CD14-positive monocyte (primary cell): Measurements from ENCODE around the gene BAX. TPM values are rescaled to one million over a fixed set of nuclear protein-coding genes. Genes with fewer than 3 reads are reported as not detected.

ENCODE experiments used
- DNase-seq, 3 donors: peaks; one replicate each; pipeline ENCODE4 v3.0.0-alpha.2; 2011 to 2022
- H2AFZ ChIP-seq: 2 replicates; pipeline ENCODE4 v1.6.0; 2012; ENCODE audit warnings: mild to moderate bottlenecking, low read depth, low read length, inconsistent platforms; ENCODE audit not compliant: insufficient read depth, poor library complexity, severe bottlenecking
- H3K27ac ChIP-seq, 2 donors: 1 replicate in 1 of 2; 2 replicates in 1 of 2; pipeline ENCODE4 v1.5.1; 2012 to 2013; ENCODE audit warnings: low read length in 2 of 2, control low read depth in 1 of 2, inconsistent platforms in 1 of 2, low read depth in 1 of 2, mild to moderate bottlenecking in 1 of 2
- H3K27me3 ChIP-seq, 2 donors: one replicate each; pipeline versions ENCODE4 v1.6.0 to v1.6.1; 2011 to 2013; ENCODE audit warnings: low read length in 2 of 2; ENCODE audit not compliant: control insufficient read depth in 2 of 2, insufficient read depth in 2 of 2
- H3K36me3 ChIP-seq, 2 donors: replicated peaks in 1 of 2; 1 replicate in 1 of 2; 2 replicates in 1 of 2; pipeline versions ENCODE4 v1.5.1 to v1.6.1; 2012 to 2013; ENCODE audit warnings: low read length in 2 of 2, control low read depth in 1 of 2, inconsistent platforms in 1 of 2, mild to moderate bottlenecking in 1 of 2; ENCODE audit not compliant: insufficient read depth in 2 of 2, control insufficient read depth in 1 of 2
- H3K4me1 ChIP-seq, 2 donors: 1 replicate in 1 of 2; 2 replicates in 1 of 2; pipeline versions ENCODE4 v1.5.1 to v1.6.1; 2012 to 2013; ENCODE audit warnings: low read length in 2 of 2, control low read depth in 1 of 2, inconsistent platforms in 1 of 2, mild to moderate bottlenecking in 1 of 2, moderate library complexity in 1 of 2; ENCODE audit not compliant: insufficient read depth in 2 of 2, control insufficient read depth in 1 of 2
- H3K4me2 ChIP-seq: replicated peaks from 2 replicates; pipeline ENCODE3; 2012; ENCODE audit warnings: low read length, moderate library complexity, mild to moderate bottlenecking; ENCODE audit not compliant: poor library complexity, severe bottlenecking; ENCODE audit errors: extremely low read depth
- H3K4me3 ChIP-seq, 3 experiments: fragments of 200-600 bp in 1 of 3; sonication (generic) in 1 of 3; replicated peaks in 1 of 3; 1 replicate in 2 of 3; 2 replicates in 1 of 3; pipeline ENCODE4 v1.5.1; 2011 to 2013; ENCODE audit warnings: low read length in 3 of 3, mild to moderate bottlenecking in 3 of 3, control low read depth in 2 of 3, low read depth in 2 of 3, inconsistent platforms in 1 of 3, moderate library complexity in 1 of 3
- H3K79me2 ChIP-seq: 2 replicates; pipeline ENCODE4 v1.6.0; 2012; ENCODE audit warnings: mild to moderate bottlenecking, control low read depth, inconsistent platforms, low read length, moderate library complexity; ENCODE audit not compliant: insufficient read depth
- H3K9ac ChIP-seq: 2 replicates; pipeline ENCODE4 v1.6.0; 2017; ENCODE audit warnings: low read length, mild to moderate bottlenecking; ENCODE audit not compliant: insufficient read depth, poor library complexity, severe bottlenecking
- H3K9me3 ChIP-seq, 2 donors: replicated peaks in 1 of 2; 1 replicate in 1 of 2; 2 replicates in 1 of 2; pipeline versions ENCODE4 v1.5.1 to v1.6.1; 2012 to 2013; ENCODE audit warnings: low read length in 2 of 2, control low read depth in 1 of 2; ENCODE audit not compliant: control insufficient read depth in 1 of 2, insufficient read depth in 1 of 2
- H4K20me1 ChIP-seq: 2 replicates; pipeline ENCODE4 v1.6.0; 2012; ENCODE audit warnings: mild to moderate bottlenecking, low read length, control low read depth, moderate library complexity; ENCODE audit not compliant: insufficient read depth
- H3K27ac Mint-ChIP-seq, 7 donors: one replicate each; pipeline ENCODE4 v1.8.0; 2020; ENCODE audit warnings: mild to moderate bottlenecking in 7 of 7, mixed read lengths in 7 of 7, moderate library complexity in 6 of 7, inconsistent platforms in 2 of 7
- H3K27me3 Mint-ChIP-seq, 3 donors: one replicate each; pipeline ENCODE4 v1.8.0; 2021 to 2022; ENCODE audit warnings: low read depth in 3 of 3, mild to moderate bottlenecking in 3 of 3, mixed read lengths in 3 of 3, moderate library complexity in 3 of 3, inconsistent platforms in 1 of 3
- H3K36me3 Mint-ChIP-seq, 2 donors: one replicate each; pipeline ENCODE4 v1.8.0; 2020; ENCODE audit warnings: mixed read lengths in 2 of 2, inconsistent platforms in 1 of 2, mild to moderate bottlenecking in 1 of 2
- H3K4me1 Mint-ChIP-seq: one replicate; pipeline ENCODE4 v1.8.0; 2020; ENCODE audit warnings: mild to moderate bottlenecking, mixed read lengths
- H3K4me3 Mint-ChIP-seq, 2 donors: one replicate each; pipeline ENCODE4 v1.8.0; 2020; ENCODE audit warnings: mild to moderate bottlenecking in 2 of 2, mixed read lengths in 2 of 2, moderate library complexity in 1 of 2
- H3K9me3 Mint-ChIP-seq, 7 donors: one replicate each; pipeline ENCODE4 v1.8.0; 2020 to 2022; ENCODE audit warnings: mixed read lengths in 7 of 7, mild to moderate bottlenecking in 6 of 7, moderate library complexity in 6 of 7, inconsistent platforms in 2 of 7
- WGBS: methylation state at CpG from one replicate; pipeline ENCODE4 v1.1.5; 2013; ENCODE audit warnings: missing lambda C conversion rate; ENCODE audit not compliant: insufficient coverage; 5-methylcytosine and 5-hydroxymethylcytosine counted together
- intact Hi-C, 2 donors: fragments of 100-400 bp; cut with micrococcal nuclease; formaldehyde crosslinking; loops; one replicate each; pipeline versions ENCODE4 v1.15.0 to v1.15.1; 2023
- polyA plus RNA-seq, 3 donors: library from polyadenylated mRNA; depleted of rRNA in 1 of 3; unstranded in 2 of 3; stranded (reverse) in 1 of 3; fragments of 300-500 nt in 2 of 3; fragments of >200 nt in 1 of 3; fragmentation: Illumina TruSeq in 2 of 3; gene quantifications; 1 replicate in 2 of 3; 2 replicates in 1 of 3; pipeline ENCODE4 v1.2.3, GENCODE V29; 2012 to 2021
- small RNA-seq: library from RNA; depleted of rRNA; stranded (forward); fragments of <200 nt; gene quantifications from one replicate; pipeline ENCODE3, GENCODE V24; 2012; ENCODE audit warnings: low read depth; ENCODE audit not compliant: insufficient read length
- TF ChIP-seq, protein P1 (sequence below): fragments of 200-600 bp; IDR thresholded peaks from one replicate; pipeline ENCODE4 v1.8.0; 2022; ENCODE audit warnings: antibody characterized with exemption, mild to moderate bottlenecking

Gene BAX
- polyA plus RNA-seq, 3 donors: 69.2 to 135 (median 80.5) TPM

GRCh38 chr19:49010453-49010852, 55.8 kb downstream of the BAX start:
- Histone ChIP-seq H3K9me3 (no peaks in the 10 kb centered on the region), H3K9ac (no peak overlapping the region), H3K79me2 (no peaks in the 10 kb centered on the region), H3K4me2 (no peak overlapping the region), H3K27me3 (no peaks in the 10 kb centered on the region), H3K4me1 (no peaks in the 10 kb centered on the region), H2AFZ (no peak overlapping the region), H3K27ac (no peak overlapping the region), H3K4me3 (no peak overlapping the region), H3K36me3 (peaks cover 62 to 76% of the 10 kb centered on the region in 2 donors), H4K20me1 (no peaks in the 10 kb centered on the region)
- Mint-ChIP-seq H3K27me3 (peaks cover 0 to 2% (median 0%) of the 10 kb centered on the region in 3 donors), H3K36me3 (peaks cover 55 to 89% of the 10 kb centered on the region in 2 donors), H3K9me3 (no peaks in the 10 kb centered on the region), H3K4me3 (no peak overlapping the region), H3K4me1 (no peaks in the 10 kb centered on the region), H3K27ac (peak overlapping the region in 2 of 7 donors; percentile 12 to 50)
- WGBS: 86% methylated on average over 17 of the region's 18 CpGs
- TF ChIP-seq, protein P1, sequence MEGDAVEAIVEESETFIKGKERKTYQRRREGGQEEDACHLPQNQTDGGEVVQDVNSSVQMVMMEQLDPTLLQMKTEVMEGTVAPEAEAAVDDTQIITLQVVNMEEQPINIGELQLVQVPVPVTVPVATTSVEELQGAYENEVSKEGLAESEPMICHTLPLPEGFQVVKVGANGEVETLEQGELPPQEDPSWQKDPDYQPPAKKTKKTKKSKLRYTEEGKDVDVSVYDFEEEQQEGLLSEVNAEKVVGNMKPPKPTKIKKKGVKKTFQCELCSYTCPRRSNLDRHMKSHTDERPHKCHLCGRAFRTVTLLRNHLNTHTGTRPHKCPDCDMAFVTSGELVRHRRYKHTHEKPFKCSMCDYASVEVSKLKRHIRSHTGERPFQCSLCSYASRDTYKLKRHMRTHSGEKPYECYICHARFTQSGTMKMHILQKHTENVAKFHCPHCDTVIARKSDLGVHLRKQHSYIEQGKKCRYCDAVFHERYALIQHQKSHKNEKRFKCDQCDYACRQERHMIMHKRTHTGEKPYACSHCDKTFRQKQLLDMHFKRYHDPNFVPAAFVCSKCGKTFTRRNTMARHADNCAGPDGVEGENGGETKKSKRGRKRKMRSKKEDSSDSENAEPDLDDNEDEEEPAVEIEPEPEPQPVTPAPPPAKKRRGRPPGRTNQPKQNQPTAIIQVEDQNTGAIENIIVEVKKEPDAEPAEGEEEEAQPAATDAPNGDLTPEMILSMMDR: no peak
- DNase-seq: no peak
- intact Hi-C loops: no loop called here

GRCh38 chr19:49011194-49011593, 56.5 kb downstream of the BAX start:
- Histone ChIP-seq H3K9me3 (no peaks in the 10 kb centered on the region), H3K27ac (no peak overlapping the region), H3K79me2 (no peaks in the 10 kb centered on the region), H3K4me2 (no peak overlapping the region), H2AFZ (no peak overlapping the region), H3K36me3 (peaks cover 64 to 76% of the 10 kb centered on the region in 2 donors), H3K27me3 (no peaks in the 10 kb centered on the region), H4K20me1 (no peaks in the 10 kb centered on the region), H3K4me3 (no peak overlapping the region), H3K4me1 (no peaks in the 10 kb centered on the region), H3K9ac (no peak overlapping the region)
- no peak for DNase-seq
- intact Hi-C loops: no loop called here
- Mint-ChIP-seq H3K27me3 (peaks cover 0 to 2% (median 0%) of the 10 kb centered on the region in 3 donors), H3K9me3 (no peaks in the 10 kb centered on the region), H3K4me3 (no peak overlapping the region), H3K27ac (no peak overlapping the region), H3K4me1 (no peaks in the 10 kb centered on the region), H3K36me3 (peaks cover 60 to 89% of the 10 kb centered on the region in 2 donors)
- TF ChIP-seq, protein P1: no peak
- WGBS: 100% methylated on average over 8 of the region's 17 CpGs

Small RNA genes lying within 50 kb of the gene (small RNA-seq; reads per million reads assigned to genes)
- gene AC026803.1: not detected
- gene MIR6798: not detected

Other genes starting within 250 kb of the BAX start
- under 1 TPM in 1 of 3 donors, not detected in 2; 0.07 TPM for gene MAMSTR, start 235.2 kb upstream of the BAX start, polyA plus RNA-seq
- 1 to 10 TPM in 1 of 3 donors, not detected in 2; 1.2 TPM for gene RASIP1, start 214.3 kb upstream of the BAX start, polyA plus RNA-seq
- gene IZUMO1, start 208.0 kb upstream of the BAX start, polyA plus RNA-seq: not detected
- gene FUT1, start 202.2 kb upstream of the BAX start, polyA plus RNA-seq: under 1 TPM in 1 of 3 donors, not detected in 2; 0.03 TPM
- not detected for gene FGF21, start 199.4 kb upstream of the BAX start, polyA plus RNA-seq
- gene BCAT2, start 143.8 kb upstream of the BAX start, polyA plus RNA-seq: 10 to 100 TPM; 14.1 to 17.0 (median 16.0) TPM
- gene HSD17B14, start 118.4 kb upstream of the BAX start, polyA plus RNA-seq: not detected
- 1 to 10 TPM in 2 of 3 donors, under 1 TPM in 1; 0.69 to 1.5 (median 1.1) TPM for gene PLEKHA4, start 86.3 kb upstream of the BAX start, polyA plus RNA-seq
- 100 to 1,000 TPM; 127 to 745 (median 169) TPM for gene PPP1R15A, start 82.5 kb upstream of the BAX start, polyA plus RNA-seq
- gene TULP2, start 56.1 kb upstream of the BAX start, polyA plus RNA-seq: not detected
- 100 to 1,000 TPM in 2 of 3 donors, 10 to 100 TPM in 1; 80.9 to 178 (median 108) TPM for gene NUCB1, start 54.6 kb upstream of the BAX start, polyA plus RNA-seq
- gene DHDH, start 21.2 kb upstream of the BAX start, polyA plus RNA-seq: under 1 TPM in 1 of 3 donors, not detected in 2; 0.38 TPM
- gene FTL, start 10.4 kb downstream of the BAX start, polyA plus RNA-seq: over 10,000 TPM in 2 of 3 donors, 1,000 to 10,000 TPM in 1; 4,468 to 26,681 (median 23,650) TPM
- 10 to 100 TPM; 13.3 to 26.0 (median 21.3) TPM for gene GYS1, start 38.4 kb downstream of the BAX start, polyA plus RNA-seq
- 10 to 100 TPM; 40.1 to 44.4 (median 41.9) TPM for gene RUVBL2, start 39.0 kb downstream of the BAX start, polyA plus RNA-seq
- under 1 TPM in 1 of 3 donors, not detected in 2; 0.48 TPM for gene LHB, start 62.2 kb downstream of the BAX start, polyA plus RNA-seq
- not detected for gene CGB3, start 69.5 kb downstream of the BAX start, polyA plus RNA-seq
- not detected for gene CGB2, start 77.0 kb downstream of the BAX start, polyA plus RNA-seq
- not detected for gene CGB1, start 82.0 kb downstream of the BAX start, polyA plus RNA-seq
- not detected for gene CGB5, start 89.0 kb downstream of the BAX start, polyA plus RNA-seq
- not detected for gene CGB8, start 94.2 kb downstream of the BAX start, polyA plus RNA-seq
- not detected for gene CGB7, start 102.9 kb downstream of the BAX start, polyA plus RNA-seq
- not detected for gene NTF4, start 109.9 kb downstream of the BAX start, polyA plus RNA-seq
- not detected for gene KCNA7, start 117.8 kb downstream of the BAX start, polyA plus RNA-seq
- 100 to 1,000 TPM in 1 of 3 donors, 10 to 100 TPM in 2; 27.4 to 360 (median 40.4) TPM for gene SNRNP70, start 130.6 kb downstream of the BAX start, polyA plus RNA-seq
- gene LIN7B, start 159.5 kb downstream of the BAX start, polyA plus RNA-seq: 1 to 10 TPM; 4.1 to 9.2 (median 4.2) TPM
- gene C19orf73, start 164.3 kb downstream of the BAX start, polyA plus RNA-seq: under 1 TPM; 0.60 to 0.76 (median 0.66) TPM
- under 1 TPM in 1 of 3 donors, not detected in 2; 0.43 TPM for gene PPFIA3, start 164.7 kb downstream of the BAX start, polyA plus RNA-seq
- gene HRC, start 200.5 kb downstream of the BAX start, polyA plus RNA-seq: not detected
- gene TRPM4, start 202.9 kb downstream of the BAX start, polyA plus RNA-seq: 1 to 10 TPM; 6.0 to 6.9 (median 6.6) TPM